HUES48 (cell line): Measurements from ENCODE around the gene KCNH5.
A peak's percentile ranks its signal among the peaks of the same experiment; 100 is the strongest.

ENCODE experiments used
- H3K27ac ChIP-seq: one replicate; pipeline ENCODE4 v1.7.0; 2013; ENCODE audit warnings: low read depth, low read length, inconsistent platforms
- H3K27me3 ChIP-seq: 2 replicates; pipeline ENCODE4 v1.6.1; 2013; ENCODE audit warnings: mild to moderate bottlenecking, low read length; ENCODE audit not compliant: control insufficient read depth, insufficient read depth
- H3K36me3 ChIP-seq: 2 replicates; pipeline ENCODE4 v1.6.1; 2013; ENCODE audit warnings: low read length; ENCODE audit not compliant: control insufficient read depth, insufficient read depth
- H3K4me1 ChIP-seq: 2 replicates; pipeline ENCODE4 v1.6.1; 2013; ENCODE audit warnings: mild to moderate bottlenecking, low read length; ENCODE audit not compliant: control insufficient read depth, insufficient read depth
- H3K4me3 ChIP-seq: 2 replicates; pipeline ENCODE4 v1.5.1; 2013; ENCODE audit warnings: mild to moderate bottlenecking, low read depth, low read length
- H3K9ac ChIP-seq: 2 replicates; pipeline ENCODE4 v1.6.1; 2013; ENCODE audit warnings: mild to moderate bottlenecking, low read depth, low read length, moderate library complexity
- H3K9me3 ChIP-seq: 2 replicates; pipeline ENCODE4 v1.6.1; 2013; ENCODE audit warnings: low read length; ENCODE audit not compliant: control insufficient read depth, insufficient read depth

Gene KCNH5

GRCh38 chr14:63045612-63046320 is 508 bp upstream of the KCNH5 start:
- Histone ChIP-seq H3K9ac (no peak overlapping the region), H3K9me3 (no peaks in the 10 kb centered on the region), H3K27me3 (peaks cover 67% of the 10 kb centered on the region), H3K36me3 (no peaks in the 10 kb centered on the region), H3K4me3 (peak overlapping the region; percentile 80), H3K4me1 (0 out of 2 replicates have a peak, but pooled peaks cover 12% of the 10 kb centered on the region), H3K27ac (peak overlapping the region; percentile 60)

GRCh38 chr14:63039866-63040265 is 5.4 kb downstream of the KCNH5 start:
- H3K27ac ChIP-seq, result no peak overlapping the region
- no peaks in the 10 kb centered on the region for H3K36me3 ChIP-seq
- peaks cover 4% of the 10 kb centered on the region; the same call in 1 of the 2 replicates for H3K4me1 ChIP-seq
- no peak overlapping the region for H3K9ac ChIP-seq
- H3K9me3 ChIP-seq, result no peaks in the 10 kb centered on the region
- H3K27me3 ChIP-seq, result peaks cover 23% of the 10 kb centered on the region
- H3K4me3 ChIP-seq, result no peak overlapping the region

GRCh38 chr14:63032641-63033040 is 12.6 kb downstream of the KCNH5 start:
- H3K4me1 ChIP-seq, result peaks cover 2% of the 10 kb centered on the region; the same call in 1 of the 2 replicates
- H3K27me3 ChIP-seq, result peaks cover 5% of the 10 kb centered on the region; the same call in 1 of the 2 replicates
- no peaks in the 10 kb centered on the region for H3K9me3 ChIP-seq
- no peaks in the 10 kb centered on the region for H3K36me3 ChIP-seq
- no peak overlapping the region for H3K9ac ChIP-seq
- no peak overlapping the region for H3K4me3 ChIP-seq
- no peak overlapping the region for H3K27ac ChIP-seq

GRCh38 chr14:63032076-63032475 is 13.2 kb downstream of the KCNH5 start:
- Histone ChIP-seq H3K9me3 (no peaks in the 10 kb centered on the region), H3K27ac (no peak overlapping the region), H3K27me3 (peaks cover 5% of the 10 kb centered on the region; the same call in 1 of the 2 replicates), H3K4me1 (peaks cover 2% of the 10 kb centered on the region; the same call in 1 of the 2 replicates), H3K4me3 (no peak overlapping the region), H3K9ac (no peak overlapping the region), H3K36me3 (no peaks in the 10 kb centered on the region)

- H3K4me1 ChIP-seq, result peaks cover 2% of the 10 kb centered on the region; the same call in 1 of the 2 replicates
- H3K27ac ChIP-seq, result no peak overlapping the region
- no peak overlapping the region for H3K9ac ChIP-seq
- H3K36me3 ChIP-seq, result no peaks in the 10 kb centered on the region
- no peak overlapping the region for H3K4me3 ChIP-seq
- peaks cover 5% of the 10 kb centered on the region; the same call in 1 of the 2 replicates for H3K27me3 ChIP-seq
- no peaks in the 10 kb centered on the region for H3K9me3 ChIP-seq
Observed at GRCh38 chr14:63030113-63030512, 15.1 kb downstream of the KCNH5 start.

- Histone ChIP-seq H3K4me3 (no peak overlapping the region), H3K4me1 (peaks cover 2% of the 10 kb centered on the region; the same call in 1 of the 2 replicates), H3K27me3 (peaks cover 5% of the 10 kb centered on the region; the same call in 1 of the 2 replicates), H3K9ac (no peak overlapping the region), H3K36me3 (no peaks in the 10 kb centered on the region), H3K27ac (no peak overlapping the region), H3K9me3 (no peaks in the 10 kb centered on the region)
Observed at GRCh38 chr14:63027719-63028118, 17.5 kb downstream of the KCNH5 start.

- Histone ChIP-seq H3K4me1 (peaks cover 2% of the 10 kb centered on the region; the same call in 1 of the 2 replicates), H3K9ac (no peak overlapping the region), H3K27ac (no peak overlapping the region), H3K9me3 (no peaks in the 10 kb centered on the region), H3K27me3 (peaks cover 5% of the 10 kb centered on the region; the same call in 1 of the 2 replicates), H3K36me3 (no peaks in the 10 kb centered on the region), H3K4me3 (no peak overlapping the region)
Observed at GRCh38 chr14:63026491-63026890, 18.8 kb downstream of the KCNH5 start.

GRCh38 chr14:63014621-63015020 is 30.6 kb downstream of the KCNH5 start:
- Histone ChIP-seq H3K36me3 (no peaks in the 10 kb centered on the region), H3K9ac (no peak overlapping the region), H3K4me3 (no peak overlapping the region), H3K4me1 (no peaks in the 10 kb centered on the region), H3K27me3 (no peaks in the 10 kb centered on the region), H3K9me3 (no peaks in the 10 kb centered on the region), H3K27ac (no peak overlapping the region)

- Histone ChIP-seq H3K9ac (no peak overlapping the region), H3K4me1 (no peaks in the 10 kb centered on the region), H3K27me3 (no peaks in the 10 kb centered on the region), H3K27ac (no peak overlapping the region), H3K4me3 (no peak overlapping the region), H3K36me3 (no peaks in the 10 kb centered on the region), H3K9me3 (no peaks in the 10 kb centered on the region)
Observed at GRCh38 chr14:63012171-63012570, 33.1 kb downstream of the KCNH5 start.

GRCh38 chr14:63011623-63012022 is 33.6 kb downstream of the KCNH5 start:
- no peak overlapping the region for H3K27ac ChIP-seq
- no peaks in the 10 kb centered on the region; the same call in 1 of the 2 replicates for H3K4me1 ChIP-seq
- H3K27me3 ChIP-seq, result no peaks in the 10 kb centered on the region
- H3K9me3 ChIP-seq, result no peaks in the 10 kb centered on the region
- H3K36me3 ChIP-seq, result no peaks in the 10 kb centered on the region
- H3K9ac ChIP-seq, result no peak overlapping the region
- no peak overlapping the region for H3K4me3 ChIP-seq

GRCh38 chr14:63009495-63009894 is 35.8 kb downstream of the KCNH5 start:
- Histone ChIP-seq H3K4me1 (no peaks in the 10 kb centered on the region; the same call in 1 of the 2 replicates), H3K9me3 (no peaks in the 10 kb centered on the region)

More at GRCh38 chr14:63009495-63009894, 35.8 kb downstream of the KCNH5 start:
- H3K27me3 ChIP-seq, result no peaks in the 10 kb centered on the region
- H3K4me3 ChIP-seq, result no peak overlapping the region
- no peaks in the 10 kb centered on the region for H3K36me3 ChIP-seq
- H3K27ac ChIP-seq, result no peak overlapping the region
- no peak overlapping the region for H3K9ac ChIP-seq
